H1 (cell line): Measurements from ENCODE around the gene SNX3. TPM values are rescaled to one million over a fixed set of nuclear protein-coding genes. Genes with fewer than 3 reads are reported as not detected.

Experiments
- CTCF ChIA-PET: fragments of 300-600 bp; sonication (Branson Sonifier 250); formaldehyde crosslinking; loops from one replicate; lab custom pipeline; 2021; ENCODE audit not compliant: partially characterized antibody; lab: Charles Lee
- POLR2A ChIA-PET: fragments of 300-600 bp; sonication (Branson Sonifier 250); formaldehyde crosslinking; loops from one replicate; lab custom pipeline; 2021; ENCODE audit warnings: inconsistent platforms; ENCODE audit not compliant: partially characterized antibody; lab: Charles Lee
- DNase-seq, 2 experiments: peaks; one replicate each; pipeline versions ENCODE4 v3.0.0 to v3.0.0-alpha.2; 2010 to 2022; ENCODE audit warnings: low spot score in 2 of 2, low read depth in 1 of 2, mixed read lengths in 1 of 2
- FAIRE-seq: peaks from 2 replicates; lab custom pipeline; 2011; peaks lifted over from hg19 to GRCh38; lab: Jason Lieb, UNC
- H2AFZ ChIP-seq: 2 replicates; pipeline ENCODE4 v1.8.1; 2012; ENCODE audit warnings: low read length, inconsistent platforms
- H2AK5ac ChIP-seq: 2 replicates; pipeline ENCODE4 v1.6.1; 2013; ENCODE audit warnings: low read depth, low read length
- H2BK120ac ChIP-seq: replicated peaks from 2 replicates; pipeline ENCODE3; 2013; ENCODE audit warnings: low read depth, low read length, inconsistent platforms
- H2BK12ac ChIP-seq: 2 replicates; pipeline ENCODE4 v1.6.1; 2013; ENCODE audit warnings: low read depth, low read length
- H2BK15ac ChIP-seq: 2 replicates; pipeline ENCODE4 v1.6.1; 2013; ENCODE audit warnings: low read length
- H2BK20ac ChIP-seq: 2 replicates; pipeline ENCODE4 v1.6.1; 2013; ENCODE audit warnings: low read length
- H2BK5ac ChIP-seq: 2 replicates; pipeline ENCODE4 v1.6.1; 2013; ENCODE audit warnings: low read depth, low read length
- H3K14ac ChIP-seq: 2 replicates; pipeline ENCODE4 v1.6.1; 2013; ENCODE audit warnings: inconsistent platforms; ENCODE audit not compliant: insufficient read length
- H3K18ac ChIP-seq: 2 replicates; pipeline ENCODE4 v1.6.1; 2013; ENCODE audit warnings: low read length; ENCODE audit errors: extremely low read depth
- H3K23ac ChIP-seq: 2 replicates; pipeline ENCODE4 v1.6.1; 2013; ENCODE audit warnings: inconsistent platforms; ENCODE audit not compliant: insufficient read length
- H3K23me2 ChIP-seq: 2 replicates; pipeline ENCODE4 v1.6.1; 2013; ENCODE audit warnings: low read depth, low read length
- H3K27ac ChIP-seq: 2 replicates; pipeline ENCODE4 v1.6.1; 2011; ENCODE audit warnings: low read depth, low read length, inconsistent platforms
- H3K27me3 ChIP-seq, 4 experiments: replicated peaks in 1 of 4; 1 replicate in 1 of 4; 2 replicates in 3 of 4; pipeline versions ENCODE4 v1.6.1 to v1.8.1; 2011 to 2013; ENCODE audit warnings: low read length in 3 of 4, mild to moderate bottlenecking in 3 of 4, inconsistent platforms in 2 of 4, mixed read lengths in 2 of 4, moderate library complexity in 1 of 4; ENCODE audit not compliant: control insufficient read depth in 3 of 4, insufficient read depth in 3 of 4; ENCODE audit errors: extremely low read depth in 1 of 4
- H3K36me3 ChIP-seq, 4 experiments: 2 replicates each; pipeline versions ENCODE4 v1.6.1 to v1.8.1; 2011 to 2013; ENCODE audit warnings: mild to moderate bottlenecking in 4 of 4, low read length in 3 of 4, moderate library complexity in 2 of 4, control low read depth in 1 of 4, inconsistent platforms in 1 of 4; ENCODE audit not compliant: insufficient read depth in 4 of 4, control insufficient read depth in 2 of 4
- H3K4ac ChIP-seq: replicated peaks from 2 replicates; pipeline ENCODE3; 2013; ENCODE audit warnings: low read length, low read depth, mixed read lengths, inconsistent platforms; ENCODE audit not compliant: insufficient read length
- H3K4me1 ChIP-seq, 4 experiments: replicated peaks in 1 of 4; 1 replicate in 1 of 4; 2 replicates in 3 of 4; pipeline versions ENCODE4 v1.6.1 to v1.8.1; 2011 to 2013; ENCODE audit warnings: low read length in 3 of 4, inconsistent platforms in 2 of 4, mixed read lengths in 1 of 4; ENCODE audit not compliant: insufficient read depth in 4 of 4, control insufficient read depth in 3 of 4
- H3K4me2 ChIP-seq, 2 experiments: 2 replicates each; pipeline versions ENCODE4 v1.6.1 to v1.8.1; 2011 to 2013; ENCODE audit warnings: low read depth in 2 of 2, low read length in 2 of 2, control low read depth in 1 of 2, inconsistent platforms in 1 of 2, mild to moderate bottlenecking in 1 of 2; ENCODE audit not compliant: insufficient read depth in 1 of 2
- H3K4me3 ChIP-seq, 4 experiments: fragments of 200-600, 300-600 bp in 1 of 4; sonication (generic), shearing (Covaris generic), sonication (Bioruptor Twin) in 1 of 4; 2 replicates each; pipeline versions ENCODE4 v1.5.1 to v1.8.1; 2011 to 2016; ENCODE audit warnings: low read length in 4 of 4, low read depth in 3 of 4, control low read depth in 2 of 4, inconsistent platforms in 2 of 4, mild to moderate bottlenecking in 2 of 4, mixed read lengths in 1 of 4, moderate library complexity in 1 of 4; ENCODE audit not compliant: insufficient read depth in 2 of 4; ENCODE audit errors: extremely low read depth in 1 of 4
- H3K56ac ChIP-seq: replicated peaks from 2 replicates; pipeline ENCODE3; 2013; ENCODE audit warnings: low read depth, mild to moderate bottlenecking, mixed read lengths, low read length, inconsistent platforms; ENCODE audit not compliant: insufficient read length
- H3K79me1 ChIP-seq: 2 replicates; pipeline ENCODE4 v1.6.1; 2013; ENCODE audit warnings: low read depth, low read length, control low read depth
- H3K79me2 ChIP-seq, 2 experiments: 2 replicates each; pipeline versions ENCODE4 v1.6.1 to v1.8.1; 2012 to 2013; ENCODE audit warnings: low read length in 2 of 2, mild to moderate bottlenecking in 2 of 2, inconsistent platforms in 1 of 2; ENCODE audit not compliant: insufficient read depth in 2 of 2, control insufficient read depth in 1 of 2
- H3K9ac ChIP-seq, 4 experiments: replicated peaks in 1 of 4; 1 replicate in 1 of 4; 2 replicates in 3 of 4; pipeline versions ENCODE4 v1.6.1 to v1.8.1; 2011 to 2013; ENCODE audit warnings: low read depth in 3 of 4, low read length in 3 of 4, control low read depth in 2 of 4, mild to moderate bottlenecking in 2 of 4, moderate library complexity in 2 of 4, inconsistent platforms in 1 of 4; ENCODE audit errors: extremely low read depth in 1 of 4
- H3K9me3 ChIP-seq, 2 experiments: 2 replicates each; pipeline versions ENCODE4 v1.6.1 to v1.8.1; 2012 to 2013; ENCODE audit warnings: mild to moderate bottlenecking in 2 of 2, moderate library complexity in 2 of 2, control low read depth in 1 of 2, inconsistent platforms in 1 of 2, low read depth in 1 of 2, low read length in 1 of 2, mixed read lengths in 1 of 2; ENCODE audit not compliant: insufficient read depth in 2 of 2
- H4K20me1 ChIP-seq, 2 experiments: replicated peaks in 1 of 2; 2 replicates each; pipeline versions ENCODE3 to v1.8.1; 2011 to 2013; ENCODE audit warnings: inconsistent platforms in 2 of 2, low read length in 2 of 2, mild to moderate bottlenecking in 1 of 2; ENCODE audit not compliant: insufficient read depth in 2 of 2, control insufficient read depth in 1 of 2
- H4K5ac ChIP-seq: 2 replicates; pipeline ENCODE4 v1.6.1; 2013; ENCODE audit warnings: low read length, low read depth, mixed read lengths, inconsistent platforms; ENCODE audit not compliant: insufficient read length
- H4K8ac ChIP-seq: 2 replicates; pipeline ENCODE4 v1.8.0; 2013; ENCODE audit warnings: mild to moderate bottlenecking, moderate library complexity, low read length, inconsistent platforms; ENCODE audit not compliant: insufficient read depth; ENCODE audit errors: extremely low read depth
- H4K91ac ChIP-seq: replicated peaks from 2 replicates; pipeline ENCODE3; 2013; ENCODE audit warnings: low read length, mixed read lengths, inconsistent platforms; ENCODE audit not compliant: insufficient read length
- ASH2L ChIP-seq: fragments of 200-600, 300-600 bp; sonication (generic); IDR thresholded peaks from one replicate; pipeline ENCODE4 v1.7.1; 2017; ENCODE audit warnings: low read length
- CEBPB ChIP-seq: IDR thresholded peaks from 2 replicates; pipeline ENCODE4 v1.6.1; 2012; ENCODE audit warnings: low read depth, low read length
- E2F6 ChIP-seq: IDR thresholded peaks from 2 replicates; pipeline ENCODE4 v1.6.1; 2012; ENCODE audit warnings: inconsistent platforms
- KDM1A ChIP-seq: fragments of 200-600, 300-600 bp; sonication (generic); IDR thresholded peaks from 2 replicates; pipeline ENCODE4 v1.7.1; 2016; ENCODE audit warnings: mild to moderate bottlenecking, low read length, borderline replicate concordance
- KDM4A ChIP-seq: IDR thresholded peaks from one replicate; pipeline ENCODE4 v1.7.1; 2012; ENCODE audit warnings: low read depth, mild to moderate bottlenecking, moderate library complexity, low read length, inconsistent platforms; ENCODE audit not compliant: severe bottlenecking
- POLR2A ChIP-seq, 2 experiments: IDR thresholded peaks; 1 replicate in 1 of 2; 2 replicates in 1 of 2; pipeline ENCODE4 v1.6.1; 2011; ENCODE audit warnings: low read depth in 2 of 2, low read length in 2 of 2, mild to moderate bottlenecking in 2 of 2; ENCODE audit errors: control extremely low read depth in 1 of 2
- SIN3A ChIP-seq, 2 experiments: IDR thresholded peaks in 1 of 2; conservative IDR thresholded peaks in 1 of 2; 2 replicates each; pipeline ENCODE4 v1.6.1; 2011 to 2012; ENCODE audit warnings: low read length in 2 of 2, improper control_type of control experiment in 1 of 2, low read depth in 1 of 2, mild to moderate bottlenecking in 1 of 2
- SIRT6 ChIP-seq: IDR thresholded peaks from one replicate; pipeline ENCODE4 v1.7.1; 2012; ENCODE audit warnings: low read length, inconsistent platforms
- SP1 ChIP-seq: IDR thresholded peaks from 2 replicates; pipeline ENCODE4 v1.6.1; 2011; ENCODE audit warnings: low read depth, low read length
- SP4 ChIP-seq: IDR thresholded peaks from 2 replicates; pipeline ENCODE4 v1.6.1; 2012; ENCODE audit warnings: low read length, inconsistent platforms
- TCF12 ChIP-seq: IDR thresholded peaks from 2 replicates; pipeline ENCODE4 v1.6.1; 2011; ENCODE audit warnings: low read depth, mild to moderate bottlenecking, low read length
- WGBS, 2 experiments: shearing (Covaris generic) in 1 of 2; methylation state at CpG; one replicate each; pipeline versions ENCODE4 v1.1.6 to v1.1.7; 2013 to 2015; ENCODE audit warnings: low lambda C conversion rate in 2 of 2, mixed read lengths in 2 of 2, inconsistent platforms in 1 of 2, low coverage in 1 of 2, missing lambda C conversion rate in 1 of 2; ENCODE audit not compliant: insufficient replicate concordance in 2 of 2, insufficient coverage in 1 of 2, insufficient read length in 1 of 2; ENCODE audit errors: extremely low coverage in 1 of 2, missing lambda C conversion rate in 1 of 2; 5-methylcytosine and 5-hydroxymethylcytosine counted together
- polyA plus RNA-seq, 7 experiments: library from polyadenylated mRNA; depleted of rRNA in 3 of 7; stranded (reverse) in 5 of 7; unstranded in 2 of 7; fragments of >200 nt in 5 of 7; fragments of 200-250 nt in 2 of 7; gene quantifications; 1 replicate in 5 of 7; 2 replicates in 1 of 7; 4 replicates in 1 of 7; pipeline versions ENCODE4 v1.2.1 to v1.2.3, GENCODE V29; 2011 to 2013; ENCODE audit warnings: missing spikeins in 2 of 7, mixed read lengths in 2 of 7
- total RNA-seq: library from RNA; stranded (reverse); fragmentation: NEBNext Ultra II Directional; extraction: Animal tissue kit (Norgen Biotek cat#: 25700); gene quantifications from 2 replicates; pipeline ENCODE4 v1.2.1, GENCODE V29; 2021

SNX3 gene
- total and polyA plus RNA-seq, 2 of the 8 experiments (the other 6 are each of a cell fraction or from before 2014, with no cell fraction given) = 72.5 to 150 TPM

GRCh38 chr6:108294727-108295625 lies 34.1 kb upstream of the SNX3 start, which contains the start of gene AFG1L:
AFG1L (plus strand) TSS chr6:108295054; CDS start chr6:108295080, 26 bp downstream.
- Histone ChIP-seq H3K23me2 (no peaks in the 10 kb centered on the region), H3K4me2 (peak within 1 kb of the TSS; percentile 63 to 87), H2AK5ac (no peak within 1 kb of the TSS), H4K91ac (peak within 1 kb of the TSS; percentile 17), H3K36me3 (no peaks in the 10 kb centered on the region), H2BK20ac (no peak within 1 kb of the TSS), H3K9ac (peak within 1 kb of the TSS; percentile 79 to 89 (median 84)), H3K56ac (peak within 1 kb of the TSS; percentile 85), H2AFZ (peak within 1 kb of the TSS; percentile 90), H4K20me1 (no peaks in the 10 kb centered on the region), H3K27ac (peak within 1 kb of the TSS; percentile 93), H3K4me1 (0 out of 7 replicates have a peak, but pooled peaks cover 0 to 2% (median 0%) of the 10 kb centered on the region in 4 experiments), H3K79me2 (peaks cover 0 to 5% of the 10 kb centered on the region in 2 experiments; a peak in 1 of 4 replicates), H2BK120ac (no peak within 1 kb of the TSS), H3K9me3 (no peaks in the 10 kb centered on the region), H3K4ac (no peak within 1 kb of the TSS), H2BK15ac (no peak within 1 kb of the TSS), H2BK5ac (peak within 1 kb of the TSS; percentile 98), H4K8ac (peak within 1 kb of the TSS; percentile 95; the same call in 1 of the 2 replicates), H3K4me3 (peak within 1 kb of the TSS; percentile 74 to 94 (median 84)), H3K23ac (no peak within 1 kb of the TSS), H3K27me3 (no peaks in the 10 kb centered on the region), H3K18ac (peak within 1 kb of the TSS; percentile 99), H4K5ac (peak within 1 kb of the TSS; percentile 95), H3K14ac (no peak within 1 kb of the TSS), H2BK12ac (peak within 1 kb of the TSS; percentile 85; the same call in 1 of the 2 replicates), H3K79me1 (no peaks in the 10 kb centered on the region)
- 4% methylated on average over 46 of the region's 46 CpGs; no CpG with 5 or more reads in 1 of the 2 experiments for WGBS, 2 experiments
- DNase-seq (peak; percentile 79 to 94), FAIRE-seq (no peak)
- CTCF ChIA-PET = interaction anchor here (0.8 to 1.2 kb wide), 3 partner anchors 12 to 199 kb away, joined by 3 to 5 read pairs (median 3); no protein-coding TSS in a partner anchor
- POLR2A ChIA-PET = interaction anchor here (0.6 to 2.0 kb wide), 14 partner anchors 9 to 379 kb away, joined by 3 to 19 read pairs (median 4); partner anchors contain the start of gene SNX3
- TF ChIP-seq POLR2A (IDR thresholded peaks at IDR 0.05; ENCODE audit: control extremely low read depth in 1 of 2, low read depth in 2 of 2, low read length in 2 of 2) = peak; percentile 63 to 73
- peak; percentile 97 for TF ChIP-seq ASH2L
- 0 out of 2 replicates have a peak, but pooled peaks have one; percentile 36 for TF ChIP-seq SP4
- TF ChIP-seq SIRT6 = no peak
- peak in 1 of 2 experiments; percentile 86; a peak in 2 of 4 replicates for TF ChIP-seq SIN3A (conservative IDR thresholded peaks at IDR 0.05 in 1 of 2, IDR thresholded peaks at IDR 0.05 in 1 of 2; ENCODE audit: low read depth in 1 of 2, low read length in 2 of 2)
- no peak for TF ChIP-seq CEBPB
- peak; percentile 26 for TF ChIP-seq E2F6
- 0 out of 2 replicates have a peak, but pooled peaks have one; percentile 5 for TF ChIP-seq TCF12
- peak; percentile 97 for TF ChIP-seq KDM4A
- peak; percentile 57 for TF ChIP-seq SP1
- no peak for TF ChIP-seq KDM1A
